ENCODE measurements around the gene ATXN7L3B.

The ATXN7L3B gene

DNA sequence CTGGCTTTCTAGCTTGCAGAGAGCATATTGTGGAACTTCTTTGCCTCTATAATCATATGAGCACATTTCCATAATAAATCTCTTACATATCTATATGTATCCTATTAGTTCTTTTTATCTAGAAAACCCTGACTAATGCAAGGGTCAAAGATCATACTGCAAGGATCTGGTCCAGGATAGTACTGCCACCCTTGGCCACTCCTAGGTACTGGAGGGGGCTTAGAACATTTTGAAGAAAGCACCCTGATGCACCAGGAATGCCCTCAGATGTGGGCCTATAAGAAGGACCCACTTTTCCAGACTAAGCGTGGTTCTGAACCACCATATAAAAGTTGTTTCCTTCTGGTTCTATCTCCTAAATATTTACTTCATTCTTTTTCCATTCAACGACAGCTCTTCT is 14.6 kb downstream of the ATXN7L3B start:
- Histone ChIP-seq H3K9me3 (ENCODE audit: insufficient read depth, low read depth, low read length) (no peaks in the 10 kb centered on the region), H3K9ac (ENCODE audit: low read depth, low read length) (no peak overlapping the region)
- WGBS: 100% methylated on average over 1 of the region's 2 CpGs

DNA sequence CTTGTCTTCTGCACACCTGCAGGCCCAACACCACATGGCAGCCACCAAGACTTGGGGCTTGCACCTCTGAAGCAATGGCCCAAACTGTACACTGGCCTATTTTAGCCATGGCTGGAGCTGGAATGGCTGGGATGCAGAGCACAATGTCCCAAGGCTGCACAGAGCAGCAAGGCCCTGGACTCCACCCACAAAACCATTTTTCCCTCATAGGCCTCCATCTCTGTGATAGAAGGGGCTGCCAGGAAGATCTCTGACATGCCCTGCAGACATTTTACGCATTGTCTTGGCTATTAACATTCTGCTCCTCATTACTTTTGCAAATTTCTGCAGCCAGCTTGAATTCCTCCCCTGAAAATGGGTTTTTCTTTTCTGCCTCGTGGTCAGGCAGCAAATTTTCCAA is 22.1 kb downstream of the ATXN7L3B start:
- Histone ChIP-seq H3K36me3 (ENCODE audit: insufficient read depth, low read length) (no peaks in the 10 kb centered on the region), H3K27me3 (ENCODE audit: insufficient read depth, low read length) (no peaks in the 10 kb centered on the region), H3K4me1 (ENCODE audit: insufficient read depth, low read length) (no peaks in the 10 kb centered on the region), H3K27ac (ENCODE audit: low read depth, low read length) (no peak overlapping the region), H3K4me3 (ENCODE audit: low read length) (no peak overlapping the region), H3K9me3 (ENCODE audit: insufficient read depth, low read depth, low read length) (no peaks in the 10 kb centered on the region), H3K9ac (ENCODE audit: low read depth, low read length) (no peak overlapping the region)
- WGBS: 89% methylated on average over 2 of the region's 2 CpGs

More for the DNA sequence above, 14.6 kb downstream of the ATXN7L3B start:
- no peaks in the 10 kb centered on the region for H3K27me3 ChIP-seq (ENCODE audit: insufficient read depth, low read length)
- H3K36me3 ChIP-seq (ENCODE audit: insufficient read depth, low read length): no peaks in the 10 kb centered on the region
- H3K27ac ChIP-seq (ENCODE audit: low read depth, low read length): no peak overlapping the region
- H3K4me1 ChIP-seq (ENCODE audit: insufficient read depth, low read length): no peaks in the 10 kb centered on the region
- H3K4me3 ChIP-seq (ENCODE audit: low read length): no peak overlapping the region

DNA sequence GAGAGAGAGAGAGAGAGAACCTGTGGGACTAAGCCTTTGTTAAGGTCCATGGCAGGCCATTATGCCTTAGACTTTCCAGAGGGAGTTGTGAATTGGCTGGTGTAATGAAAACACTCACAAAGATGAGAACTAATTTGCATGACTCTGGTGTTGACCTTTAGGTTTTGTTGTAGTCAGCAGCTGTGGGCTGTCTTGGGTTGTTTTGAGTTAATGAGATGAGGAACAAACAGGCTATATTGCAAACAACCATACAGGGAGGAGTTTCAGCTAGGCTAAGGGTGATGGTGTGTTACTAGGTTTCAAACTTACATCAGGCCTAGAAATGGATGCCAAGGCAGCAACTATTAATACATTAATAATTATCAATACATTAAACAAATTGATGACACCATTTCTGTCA is 26.3 kb downstream of the ATXN7L3B start:
- H3K9me3 ChIP-seq (ENCODE audit: insufficient read depth, low read depth, low read length): no peaks in the 10 kb centered on the region
- H3K27ac ChIP-seq (ENCODE audit: low read depth, low read length): no peak overlapping the region

DNA sequence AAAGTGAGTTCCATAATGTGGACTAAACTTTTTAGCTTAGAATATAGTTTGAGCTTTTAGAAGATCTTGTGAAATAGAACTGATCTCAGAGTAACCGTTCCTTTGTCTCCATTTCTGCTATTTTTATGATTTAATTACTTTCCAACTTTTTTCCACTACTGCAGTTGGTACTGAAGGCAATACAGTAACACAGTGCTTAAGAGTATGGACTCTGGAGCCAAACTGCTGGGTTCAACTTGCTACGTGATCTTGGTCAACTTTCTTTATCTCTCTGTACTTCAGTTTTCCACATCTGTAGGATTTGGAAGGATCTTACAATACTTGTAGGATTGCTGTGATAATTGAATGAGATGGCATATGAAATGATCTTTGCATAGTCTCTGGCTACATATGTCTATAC is 40.9 kb downstream of the ATXN7L3B start:
- Histone ChIP-seq H3K36me3 (ENCODE audit: insufficient read depth, low read length) (no peaks in the 10 kb centered on the region), H3K9ac (ENCODE audit: low read depth, low read length) (no peak overlapping the region), H3K4me1 (ENCODE audit: insufficient read depth, low read length) (peaks cover 7% of the 10 kb centered on the region; the same call in 1 of the 2 replicates), H3K4me3 (ENCODE audit: low read length) (no peak overlapping the region), H3K9me3 (ENCODE audit: insufficient read depth, low read depth, low read length) (no peaks in the 10 kb centered on the region), H3K27me3 (ENCODE audit: insufficient read depth, low read length) (no peaks in the 10 kb centered on the region), H3K27ac (ENCODE audit: low read depth, low read length) (no peak overlapping the region)
- 94% methylated on average over 2 of the region's 2 CpGs for WGBS

More for the DNA sequence above, 26.3 kb downstream of the ATXN7L3B start:
- Histone ChIP-seq H3K36me3 (ENCODE audit: insufficient read depth, low read length) (no peaks in the 10 kb centered on the region), H3K9ac (ENCODE audit: low read depth, low read length) (no peak overlapping the region), H3K4me3 (ENCODE audit: low read length) (no peak overlapping the region), H3K27me3 (ENCODE audit: insufficient read depth, low read length) (no peaks in the 10 kb centered on the region), H3K4me1 (ENCODE audit: insufficient read depth, low read length) (no peaks in the 10 kb centered on the region)

DNA sequence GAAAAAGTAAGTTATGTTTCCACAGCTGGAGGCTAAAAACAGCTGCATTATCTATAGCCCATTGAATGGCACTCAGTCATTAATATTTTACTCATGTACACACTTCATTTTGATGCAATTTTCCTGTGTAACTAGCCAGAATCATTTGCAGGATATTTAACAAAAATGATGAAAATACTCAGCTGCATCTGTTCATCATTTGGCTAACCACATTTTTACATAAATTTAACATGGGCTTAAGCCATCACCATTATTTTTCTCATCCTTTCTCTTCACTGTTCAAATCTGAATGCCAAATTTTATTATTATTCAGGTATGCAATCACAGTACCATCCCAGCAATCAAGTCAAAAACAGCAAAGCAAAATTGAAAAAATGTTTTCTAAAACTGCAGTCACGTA is 41.8 kb downstream of the ATXN7L3B start:
- Histone ChIP-seq H3K9me3 (ENCODE audit: insufficient read depth, low read depth, low read length) (no peaks in the 10 kb centered on the region), H3K9ac (ENCODE audit: low read depth, low read length) (no peak overlapping the region), H3K27me3 (ENCODE audit: insufficient read depth, low read length) (no peaks in the 10 kb centered on the region), H3K36me3 (ENCODE audit: insufficient read depth, low read length) (no peaks in the 10 kb centered on the region), H3K4me3 (ENCODE audit: low read length) (no peak overlapping the region), H3K4me1 (ENCODE audit: insufficient read depth, low read length) (peaks cover 7% of the 10 kb centered on the region; the same call in 1 of the 2 replicates), H3K27ac (ENCODE audit: low read depth, low read length) (no peak overlapping the region)
- 94% methylated on average over 1 of the region's 1 CpG for WGBS

DNA sequence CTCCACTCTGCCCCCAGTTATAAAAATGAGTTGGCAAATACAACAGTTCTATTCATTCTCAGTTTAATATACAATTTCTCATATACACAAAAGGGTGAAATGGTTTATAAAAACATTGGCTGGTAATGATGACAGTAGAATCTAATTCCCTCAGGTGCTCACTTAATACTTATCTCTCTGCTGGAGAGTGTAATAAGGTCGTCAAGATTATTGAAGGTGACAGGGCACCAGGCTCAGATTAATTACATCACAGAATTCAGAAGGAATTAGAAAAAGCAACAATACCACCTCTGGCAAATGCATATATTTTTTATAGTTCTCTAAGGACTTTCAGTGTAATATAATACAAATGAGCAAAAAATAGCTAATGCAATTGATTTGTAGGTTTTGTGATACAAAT is 42.3 kb downstream of the ATXN7L3B start:
- no peak overlapping the region for H3K4me3 ChIP-seq (ENCODE audit: low read length)
- H3K9ac ChIP-seq (ENCODE audit: low read depth, low read length): no peak overlapping the region
- no peaks in the 10 kb centered on the region for H3K36me3 ChIP-seq (ENCODE audit: insufficient read depth, low read length)
- no peaks in the 10 kb centered on the region for H3K9me3 ChIP-seq (ENCODE audit: insufficient read depth, low read depth, low read length)
- peaks cover 7% of the 10 kb centered on the region; the same call in 1 of the 2 replicates for H3K4me1 ChIP-seq (ENCODE audit: insufficient read depth, low read length)
- no peak overlapping the region for H3K27ac ChIP-seq (ENCODE audit: low read depth, low read length)
- H3K27me3 ChIP-seq (ENCODE audit: insufficient read depth, low read length): no peaks in the 10 kb centered on the region
- WGBS: 100% methylated on average over 1 of the region's 1 CpG

DNA sequence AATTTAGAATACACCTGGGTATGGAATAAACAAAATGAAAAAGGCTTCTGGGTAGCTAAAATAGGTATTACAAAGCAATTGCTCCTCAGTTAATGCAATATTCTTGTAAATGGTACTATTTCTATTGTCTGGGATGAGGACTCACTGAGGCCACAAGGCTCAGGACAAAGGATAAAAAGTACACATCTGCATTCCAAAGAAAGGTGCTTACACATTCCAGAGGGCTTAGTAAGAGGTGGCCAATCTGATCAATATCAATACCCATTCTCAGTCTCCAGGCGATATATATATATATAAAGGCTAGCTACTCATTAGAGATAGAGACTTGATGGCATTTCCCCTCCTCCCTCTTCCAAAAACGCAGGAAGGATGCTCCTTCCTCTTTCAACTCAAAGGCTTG is 43.8 kb downstream of the ATXN7L3B start:
- no peaks in the 10 kb centered on the region for H3K36me3 ChIP-seq (ENCODE audit: insufficient read depth, low read length)

DNA sequence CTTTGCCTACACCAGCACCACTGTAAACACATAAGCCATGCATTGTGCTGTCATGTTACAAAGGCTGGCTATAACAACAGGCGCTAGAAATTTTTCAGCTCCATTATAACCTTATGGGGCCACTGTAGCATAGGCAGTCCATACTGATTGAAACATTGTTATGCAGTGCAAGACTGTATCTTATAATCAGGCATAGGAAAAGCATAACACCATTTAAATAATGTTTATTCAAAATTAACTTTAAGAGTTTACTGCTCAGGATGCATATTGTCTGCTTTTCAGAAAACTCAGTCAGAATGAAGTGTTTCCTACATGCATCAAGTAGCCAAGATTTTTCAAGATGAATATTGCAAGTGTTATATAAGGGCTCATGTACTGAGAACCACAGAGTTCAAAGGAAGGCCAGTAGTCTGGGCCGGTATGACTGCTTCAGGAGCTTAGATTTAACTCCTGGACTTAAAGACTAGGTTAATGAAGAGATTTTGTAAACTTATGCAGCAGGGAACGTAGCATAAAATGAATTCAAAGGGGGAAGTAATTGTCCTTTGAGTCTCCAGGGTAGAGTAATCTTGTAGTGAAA is 46.9 kb downstream of the ATXN7L3B start:
- H3K27ac ChIP-seq (ENCODE audit: low read depth, low read length): no peak overlapping the region
- H3K9me3 ChIP-seq (ENCODE audit: insufficient read depth, low read depth, low read length): no peaks in the 10 kb centered on the region
- no peaks in the 10 kb centered on the region for H3K36me3 ChIP-seq (ENCODE audit: insufficient read depth, low read length)
- H3K9ac ChIP-seq (ENCODE audit: low read depth, low read length): no peak overlapping the region
- H3K4me3 ChIP-seq (ENCODE audit: low read length): no peak overlapping the region
- H3K4me1 ChIP-seq (ENCODE audit: insufficient read depth, low read length): peaks cover 7% of the 10 kb centered on the region; the same call in 1 of the 2 replicates
- WGBS: 90% methylated on average over 3 of the region's 3 CpGs
- H3K27me3 ChIP-seq (ENCODE audit: insufficient read depth, low read length): no peaks in the 10 kb centered on the region

More for the DNA sequence above, 43.8 kb downstream of the ATXN7L3B start:
- H3K9me3 ChIP-seq (ENCODE audit: insufficient read depth, low read depth, low read length): no peaks in the 10 kb centered on the region
- no peaks in the 10 kb centered on the region for H3K27me3 ChIP-seq (ENCODE audit: insufficient read depth, low read length)
- H3K27ac ChIP-seq (ENCODE audit: low read depth, low read length): no peak overlapping the region
- no peak overlapping the region for H3K9ac ChIP-seq (ENCODE audit: low read depth, low read length)
- H3K4me1 ChIP-seq (ENCODE audit: insufficient read depth, low read length): peaks cover 7% of the 10 kb centered on the region; the same call in 1 of the 2 replicates
- no peak overlapping the region for H3K4me3 ChIP-seq (ENCODE audit: low read length)
- WGBS: no CpG with 5 or more reads among the region's 2 CpGs

DNA sequence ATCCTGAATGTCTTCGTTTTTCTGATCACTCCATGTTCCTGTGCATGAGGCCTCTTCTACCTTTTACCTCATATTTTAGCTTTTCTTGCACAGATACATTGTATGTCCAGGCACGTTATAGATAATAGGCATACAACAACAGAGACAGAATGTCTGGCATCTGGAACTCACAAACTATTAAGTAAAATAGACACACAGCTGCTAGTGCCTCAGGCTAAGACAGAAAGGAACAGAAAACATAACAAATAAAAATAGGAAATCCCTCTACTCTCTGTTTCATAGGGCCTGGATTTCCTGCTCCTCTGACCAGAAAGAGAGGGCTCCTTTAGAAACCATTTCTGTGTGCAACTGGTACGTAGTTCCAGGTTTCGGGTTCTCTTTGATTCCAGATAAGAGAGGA is 48.6 kb downstream of the ATXN7L3B start:
- Histone ChIP-seq H3K4me3 (ENCODE audit: low read length) (no peak overlapping the region), H3K27ac (ENCODE audit: low read depth, low read length) (no peak overlapping the region), H3K27me3 (ENCODE audit: insufficient read depth, low read length) (no peaks in the 10 kb centered on the region), H3K9ac (ENCODE audit: low read depth, low read length) (no peak overlapping the region), H3K9me3 (ENCODE audit: insufficient read depth, low read depth, low read length) (no peaks in the 10 kb centered on the region), H3K4me1 (ENCODE audit: insufficient read depth, low read length) (peaks cover 4% of the 10 kb centered on the region; the same call in 1 of the 2 replicates), H3K36me3 (ENCODE audit: insufficient read depth, low read length) (no peaks in the 10 kb centered on the region)
- 94% methylated on average over 4 of the region's 4 CpGs for WGBS
